AG04449 (cell line): ENCODE measurements around the gene ANKRD10.
A peak's percentile ranks its signal among the peaks of the same experiment; 100 is the strongest.
"Not testable (repeated sequence)": the region's sequence is repeated elsewhere in the genome, so short reads cannot be mapped to it uniquely, and the experiment has no call there.

Experiments used
- CTCF ChIA-PET: fragments of 350-600 bp; formaldehyde crosslinking; extraction: SDS; loops from one replicate; lab custom pipeline; 2021; ENCODE audit warnings: antibody characterized with exemption; lab: Yijun Ruan, JAX
- POLR2A ChIA-PET: fragments of 400-600, 350-600 bp; formaldehyde crosslinking; extraction: SDS; loops from one replicate; lab custom pipeline; 2020; ENCODE audit warnings: antibody characterized with exemption, inconsistent platforms; lab: Yijun Ruan, JAX
- DNase-seq: peaks from one replicate; pipeline ENCODE4 v3.0.0-alpha.2; 2010; ENCODE audit warnings: low read depth, low spot score
- H3K4me3 ChIP-seq: 2 replicates; pipeline ENCODE4 v1.5.1; 2011; ENCODE audit warnings: low read depth, mild to moderate bottlenecking, control low read depth, low read length
- CTCF ChIP-seq: IDR thresholded peaks from one replicate; pipeline ENCODE4 v1.5.1; 2011; ENCODE audit warnings: mild to moderate bottlenecking, moderate library complexity, low read length, control low read depth, inconsistent platforms; ENCODE audit not compliant: insufficient read depth; ENCODE audit errors: missing control alignments

ANKRD10 gene

DNA sequence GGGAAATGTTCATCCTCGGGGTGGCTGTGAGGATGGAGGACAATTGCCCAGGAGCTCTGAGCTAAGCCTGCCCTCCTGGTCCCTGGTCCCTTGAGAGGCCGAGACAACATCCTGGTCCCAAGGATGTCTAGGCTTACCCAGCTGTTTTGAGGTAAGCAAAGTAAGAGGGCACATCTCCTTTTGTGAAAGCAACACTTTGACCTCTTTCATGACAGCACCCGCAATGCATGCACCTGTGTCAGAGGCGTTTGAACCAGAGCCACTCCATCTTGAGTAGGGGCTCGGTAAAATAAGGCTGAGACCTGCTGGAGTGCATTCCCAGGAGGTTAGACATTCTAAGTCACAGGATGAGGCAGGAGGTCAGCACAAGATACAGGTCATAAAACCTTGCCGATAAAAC lies 43.1 kb upstream of the ANKRD10 start:
- no peak for DNase-seq
- ChIA-PET POLR2A (no interaction called here), CTCF (interaction anchor here (0.9 to 1.5 kb wide), 3 partner anchors 10 to 43 kb away, joined by 3 to 4 read pairs (median 3); no protein-coding TSS in a partner anchor)
- H3K4me3 ChIP-seq: no peak overlapping the region
- no peak for TF ChIP-seq CTCF

DNA sequence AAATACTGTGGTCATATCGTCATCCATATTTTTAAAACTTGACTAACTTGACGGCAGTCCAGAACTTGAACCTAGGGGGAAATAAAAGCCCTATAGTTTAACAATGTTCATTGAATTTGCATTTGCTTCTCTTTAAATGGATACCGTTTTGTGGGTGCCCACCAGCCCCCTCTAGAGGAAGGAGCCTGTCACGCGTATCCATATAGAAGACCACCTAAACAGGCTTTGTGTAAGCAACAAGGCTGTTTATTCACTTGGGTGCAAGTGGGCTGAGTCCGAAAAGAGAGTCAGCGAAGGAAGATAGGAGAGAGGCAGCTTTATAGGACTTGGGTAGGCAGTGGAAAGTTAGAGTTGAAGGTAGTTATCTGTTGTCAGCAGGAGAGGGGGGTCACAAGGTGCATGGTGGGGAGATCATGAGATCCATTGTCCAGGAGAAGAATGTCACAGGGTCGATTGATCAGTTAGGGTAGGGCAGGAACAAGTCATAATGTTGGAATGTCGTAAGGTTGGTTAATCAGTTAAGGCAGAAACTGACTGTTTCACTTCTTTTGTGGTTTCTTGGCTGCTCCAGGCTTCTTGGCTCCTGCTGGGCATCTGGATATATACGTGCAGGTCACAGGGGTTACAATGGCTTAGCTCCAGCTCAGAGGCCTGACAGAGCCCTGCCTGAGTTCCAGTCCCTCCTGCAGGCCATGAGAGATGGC lies 42.5 kb upstream of the ANKRD10 start:
- no peak overlapping the region for H3K4me3 ChIP-seq
- POLR2A ChIA-PET: no interaction called here
- TF ChIP-seq CTCF: peak; percentile 5
- no peak for DNase-seq
- CTCF ChIA-PET: interaction anchor here (0.9 to 1.5 kb wide), 3 partner anchors 10 to 42 kb away, joined by 3 to 4 read pairs (median 3); no protein-coding TSS in a partner anchor

GRCh38 chr13:110956216-110956615 lies 41.3 kb upstream of the ANKRD10 start:
- POLR2A ChIA-PET, H3K4me3 ChIP-seq, DNase-seq, CTCF ChIA-PET: not testable (repeated sequence)

GRCh38 chr13:110955608-110956007 lies 40.7 kb upstream of the ANKRD10 start:
- CTCF ChIA-PET, DNase-seq, H3K4me3 ChIP-seq, POLR2A ChIA-PET: not testable (repeated sequence)

GRCh38 chr13:110955072-110955503 lies 40.2 kb upstream of the ANKRD10 start:
- CTCF ChIA-PET: interaction anchor here (0.9 kb wide), 1 partner anchor 94 kb away, joined by 4 read pairs; no protein-coding TSS in a partner anchor
- peak; percentile 82 for DNase-seq
- POLR2A ChIA-PET, H3K4me3 ChIP-seq: not testable (repeated sequence)

DNA sequence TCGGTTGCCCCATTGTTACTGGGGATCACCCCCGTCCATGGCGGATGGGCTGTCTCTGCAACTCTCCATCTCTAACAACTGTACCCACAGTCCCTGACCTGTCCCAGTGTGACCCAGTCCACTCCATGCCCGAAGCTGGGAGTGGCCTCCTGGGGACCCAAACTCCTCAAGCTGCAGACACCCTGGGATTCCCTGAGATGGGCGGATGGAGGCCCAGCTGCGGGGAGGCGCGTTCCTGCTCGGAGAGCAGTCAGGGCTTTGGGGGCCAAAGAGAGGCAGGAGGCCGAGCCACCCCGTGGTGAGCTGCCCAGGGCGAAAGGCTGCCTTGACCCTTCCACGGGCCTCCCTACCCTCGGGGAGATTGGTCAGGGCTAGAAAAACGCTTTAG lies 39.7 kb upstream of the ANKRD10 start:
- H3K4me3 ChIP-seq, DNase-seq, POLR2A ChIA-PET: not testable (repeated sequence)
- CTCF ChIA-PET: interaction anchor here (0.9 to 1.7 kb wide), 2 partner anchors 12 to 95 kb away, joined by 4 read pairs; no protein-coding TSS in a partner anchor

GRCh38 chr13:110953833-110954532 lies 39.1 kb upstream of the ANKRD10 start:
- TF ChIP-seq CTCF: no peak
- no peak for DNase-seq
- no peak overlapping the region for H3K4me3 ChIP-seq
- ChIA-PET CTCF (interaction anchor here (0.9 to 1.7 kb wide), 4 partner anchors 9 to 95 kb away, joined by 4 to 7 read pairs (median 4); partner anchors contain the start of gene ANKRD10), POLR2A (no interaction called here)

DNA sequence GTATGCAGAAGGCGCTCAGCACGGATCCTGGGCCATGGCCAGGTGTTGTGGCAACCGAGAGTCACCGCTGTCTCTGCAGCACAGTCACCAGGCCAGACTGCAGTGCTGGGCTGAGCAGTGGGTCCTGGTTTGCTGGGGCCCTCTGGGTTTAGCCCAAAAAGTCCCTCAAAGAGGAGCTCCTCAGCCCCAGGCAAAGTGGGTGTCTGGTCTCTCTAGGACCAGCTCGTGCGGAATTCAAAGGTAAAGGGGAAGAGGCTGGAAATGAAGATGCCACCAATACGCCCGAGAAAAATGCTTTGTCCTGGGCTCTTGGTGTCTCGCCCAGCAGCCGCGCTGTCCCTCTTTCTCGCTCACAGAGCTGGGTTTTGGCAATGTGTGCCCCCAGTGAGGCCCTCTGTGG lies 38.5 kb upstream of the ANKRD10 start:
- no peak for TF ChIP-seq CTCF
- ChIA-PET CTCF (interaction anchor here (1.5 to 1.7 kb wide), 3 partner anchors 9 to 38 kb away, joined by 4 to 7 read pairs (median 5); partner anchors contain the start of gene ANKRD10), POLR2A (no interaction called here)
- DNase-seq: no peak
- no peak overlapping the region for H3K4me3 ChIP-seq

GRCh38 chr13:110952135-110952534 lies 37.3 kb upstream of the ANKRD10 start:
- DNase-seq, H3K4me3 ChIP-seq, POLR2A ChIA-PET: not testable (repeated sequence)
- CTCF ChIA-PET: interaction anchor here (1.2 kb wide), 1 partner anchor 116 kb away, joined by 3 read pairs; no protein-coding TSS in a partner anchor
